Adrenal gland (tissue), 12 donors: Measurements from ENCODE around the gene LRIT3. TPM values are rescaled to one million over a fixed set of nuclear protein-coding genes. Genes with fewer than 3 reads are reported as not detected.
"Not testable (repeated sequence)": the region's sequence is repeated elsewhere in the genome, so short reads cannot be mapped to it uniquely, and the experiment has no call there.

Source experiments
- DNase-seq, 7 donors: peaks; one replicate each; pipeline ENCODE4 v3.0.0-alpha.2; 2019 to 2020
- H3K27ac ChIP-seq, 5 donors: fragments of 200-600 bp; sonication (generic) in 4 of 5; 1 replicate in 3 of 5; 2 replicates in 2 of 5; pipeline versions ENCODE4 v1.5.1 to v1.8.0; 2016 to 2020; ENCODE audit warnings: mild to moderate bottlenecking in 1 of 5
- H3K27me3 ChIP-seq: fragments of 200-600 bp; 2 replicates; pipeline ENCODE4 v1.8.0; 2021
- H3K36me3 ChIP-seq, 2 donors: fragments of 200-600 bp; replicated peaks in 1 of 2; 1 replicate in 1 of 2; 2 replicates in 1 of 2; pipeline versions ENCODE4 v1.5.1 to v1.8.0; 2018 to 2022
- H3K4me1 ChIP-seq, 2 donors: fragments of 200-600 bp; replicated peaks in 1 of 2; 1 replicate in 1 of 2; 2 replicates in 1 of 2; pipeline versions ENCODE4 v1.5.1 to v1.8.0; 2018 to 2021
- H3K4me3 ChIP-seq, 4 donors: fragments of 200-600 bp; sonication (generic) in 3 of 4; one replicate each; pipeline ENCODE4 v1.5.1; 2016 to 2018
- H3K9me3 ChIP-seq, 3 donors: fragments of 200-600 bp; sonication (generic) in 1 of 3; replicated peaks in 1 of 3; 1 replicate in 2 of 3; 2 replicates in 1 of 3; pipeline versions ENCODE4 v1.5.1 to v1.8.0; 2016 to 2021
- CTCF ChIP-seq, 6 experiments: fragments of 450-650 bp in 4 of 6; fragments of 200-600 bp in 2 of 6; sonication (generic) in 1 of 6; IDR thresholded peaks; 1 replicate in 5 of 6; 2 replicates in 1 of 6; pipeline versions ENCODE4 v1.5.1 to v1.8.0; 2016 to 2021; ENCODE audit warnings: antibody characterized with exemption in 6 of 6, mild to moderate bottlenecking in 2 of 6, moderate library complexity in 1 of 6
- POLR2A ChIP-seq, 2 donors: fragments of 450-650 bp; IDR thresholded peaks; one replicate each; pipeline ENCODE4 v1.6.1; 2017; ENCODE audit warnings: antibody characterized with exemption in 2 of 2, mild to moderate bottlenecking in 2 of 2, moderate library complexity in 1 of 2
- WGBS, 4 donors: extraction: QIAGEN DNeasy Blood & Tissue Kit in 2 of 4; methylation state at CpG; one replicate each; pipeline versions ENCODE4 v1.1.5 to v1.1.7; 2013 to 2017; 5-methylcytosine and 5-hydroxymethylcytosine counted together
- intact Hi-C, 2 donors: fragments of 100-400 bp; cut with DNase I; formaldehyde crosslinking; loops; one replicate each; pipeline versions ENCODE4 v1.14.1 to v1.15.0; 2022 to 2023
- polyA plus RNA-seq, 3 donors: library from polyadenylated mRNA; stranded (reverse); fragments of 200-250 nt in 2 of 3; fragments of 350-450 nt in 1 of 3; fragmentation: Illumina TruSeq in 1 of 3; extraction: RNeasy Lipid Tissue Mini Kit (QIAGEN cat#74804) in 1 of 3; gene quantifications; one replicate each; pipeline ENCODE4 v1.2.3, GENCODE V29; 2013 to 2014
- total RNA-seq, 9 donors: library from RNA; depleted of rRNA in 4 of 9; stranded (reverse); fragments of >200 nt in 4 of 9; fragments of 120-200 nt in 1 of 9; fragmentation: NEBNext Ultra II Directional in 1 of 9; extraction: Animal tissue kit (Norgen Biotek cat#: 25700) in 1 of 9; gene quantifications; one replicate each; pipeline versions ENCODE4 v1.1.0 to v1.2.4, GENCODE V29; 2013 to 2023
- donor health status: healthy with polysubstance abuse.
- donor health status: Bipolar disorder and iron deficiency.
- donor health status: DM: yes; HTN: yes; CAD: no.
- donor health status: DM: no; HTN: no; CAD: no.
- donor health status: DM: no; HTN: no; CAD: no.
- donor health status: DM: yes; HTN: yes; CAD: no.

Gene LRIT3
- total and polyA plus RNA-seq, 12 donors, result 0.07 to 0.85 (median 0.18) TPM; not detected in 2

- no peak for DNase-seq
- Histone ChIP-seq H3K27me3 (no peaks in the 10 kb centered on the region), H3K9me3 (no peaks in the 10 kb centered on the region), H3K36me3 (no peaks in the 10 kb centered on the region), H3K4me1 (no peaks in the 10 kb centered on the region), H3K27ac (no peak overlapping the region), H3K4me3 (no peak overlapping the region)
- WGBS, 4 donors, result 82 to 92% (median 91%) methylated on average over 2 of the region's 2 CpGs
- intact Hi-C loops, result no loop called here
- no peak for TF ChIP-seq CTCF (IDR thresholded peaks at IDR 0.05)
- no peak for TF ChIP-seq POLR2A (IDR thresholded peaks at IDR 0.05)
Observed at GRCh38 chr4:109872065-109872464, 24.2 kb downstream of the LRIT3 start.

DNA sequence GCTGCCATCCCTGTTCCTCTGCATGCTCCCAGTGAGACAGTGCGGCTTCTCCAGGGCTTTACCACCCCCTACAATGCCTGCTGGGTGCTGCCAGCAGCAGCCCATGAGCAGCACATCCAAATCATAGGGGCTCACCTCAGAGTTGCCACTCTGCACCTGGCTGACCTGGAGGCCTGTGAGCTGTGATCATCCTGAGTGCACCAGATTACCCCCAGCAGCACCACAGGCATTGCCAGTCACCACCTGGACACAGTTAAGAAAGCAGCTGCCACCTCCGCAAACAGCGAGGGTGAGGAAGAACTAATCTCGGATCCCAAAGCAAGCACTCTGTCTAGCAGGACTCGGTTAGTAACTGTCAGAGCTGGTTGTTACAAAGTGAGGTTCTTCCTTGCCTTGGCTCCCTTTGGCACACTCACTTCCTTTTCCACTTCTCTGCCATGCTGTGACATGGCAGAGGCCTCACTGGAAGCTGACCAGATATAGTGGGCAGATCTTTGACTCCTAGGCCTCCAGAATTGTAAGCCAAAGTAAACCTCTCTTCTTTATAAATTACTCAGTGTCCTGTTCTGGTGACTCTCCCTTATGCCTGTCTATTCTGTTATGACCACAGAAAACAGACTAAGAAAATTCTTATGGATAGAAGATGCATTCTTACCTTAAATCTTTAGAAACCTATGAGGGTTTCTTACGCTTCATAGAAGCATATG, 25.2 kb downstream of the LRIT3 start:
- Histone ChIP-seq H3K27me3 (no peaks in the 10 kb centered on the region), H3K36me3 (no peaks in the 10 kb centered on the region), H3K4me1 (no peaks in the 10 kb centered on the region), H3K4me3 (no peak overlapping the region), H3K9me3 (no peaks in the 10 kb centered on the region), H3K27ac (no peak overlapping the region)
- no peak for DNase-seq
- TF ChIP-seq CTCF (IDR thresholded peaks at IDR 0.05) (no peak), POLR2A (IDR thresholded peaks at IDR 0.05) (no peak)
- intact Hi-C loops, result no loop called here
- 94 to 99% (median 95%) methylated on average over 3 to 6 of the region's 6 CpGs for WGBS, 4 donors

DNA sequence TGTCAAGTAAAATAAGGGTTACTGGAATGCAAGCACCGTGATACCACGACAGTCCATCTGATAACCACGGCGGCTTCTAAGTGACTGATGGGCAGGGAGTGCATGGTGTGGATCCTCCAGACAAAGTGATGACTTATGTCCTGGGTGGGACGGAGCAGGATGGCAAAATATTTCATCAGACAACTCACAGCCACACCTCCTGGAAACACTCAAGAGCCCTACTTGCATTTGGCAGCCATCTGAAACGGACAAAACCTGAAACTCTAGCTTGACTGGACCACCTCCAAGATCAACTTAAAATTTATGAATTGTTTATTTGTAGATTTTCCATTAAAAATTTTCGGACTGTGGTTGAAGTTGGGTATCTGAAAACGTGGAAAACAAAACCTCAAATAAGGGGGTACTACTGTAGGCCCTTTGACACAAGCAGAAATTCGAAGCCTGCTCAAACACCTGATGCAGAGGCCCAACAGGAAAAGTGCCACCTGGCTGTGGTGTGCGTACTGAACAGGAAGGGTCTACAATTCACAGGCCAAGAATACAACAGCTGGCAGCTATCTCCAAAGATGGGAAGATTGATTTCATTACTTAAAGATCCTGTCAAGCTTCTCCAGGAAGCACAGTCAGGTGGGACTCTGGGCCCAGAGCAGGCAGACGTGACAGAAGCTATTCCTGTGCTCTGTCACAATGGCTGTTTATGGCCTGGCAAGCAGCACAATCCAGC, 26.0 kb downstream of the LRIT3 start:
- no peaks in the 10 kb centered on the region for H3K9me3 ChIP-seq
- intact Hi-C loops, result no loop called here
- H3K27ac ChIP-seq, result no peak overlapping the region
- no peak overlapping the region for H3K4me3 ChIP-seq
- no peaks in the 10 kb centered on the region for H3K4me1 ChIP-seq
- no peaks in the 10 kb centered on the region for H3K36me3 ChIP-seq
- DNase-seq, result no peak
- 54 to 70% (median 63%) methylated on average over 11 of the region's 11 CpGs for WGBS, 4 donors
- H3K27me3 ChIP-seq, result no peaks in the 10 kb centered on the region
- TF ChIP-seq POLR2A (IDR thresholded peaks at IDR 0.05) (no peak), CTCF (IDR thresholded peaks at IDR 0.05) (no peak)

DNA sequence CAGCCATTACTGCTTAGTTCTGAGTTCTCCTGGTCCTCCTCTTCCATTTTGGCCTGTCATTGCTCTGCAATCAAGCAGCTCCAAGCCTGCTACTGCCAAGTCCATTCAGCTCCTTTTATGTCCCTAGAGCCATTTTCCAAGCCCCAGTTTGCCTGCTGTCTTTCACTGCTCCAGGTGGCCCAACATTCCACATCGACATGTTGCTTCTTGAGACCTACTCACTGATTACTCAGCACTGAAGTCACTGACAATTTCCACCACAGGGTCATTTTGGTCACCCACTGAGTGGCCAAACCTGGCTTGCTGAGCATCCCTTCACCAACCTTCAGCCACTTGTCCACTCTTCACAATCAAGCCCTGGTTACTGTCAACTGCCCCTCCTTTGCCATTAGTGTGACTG, 27.2 kb downstream of the LRIT3 start:
- intact Hi-C loops, result no loop called here
- no peak for DNase-seq
- Histone ChIP-seq H3K4me1 (no peaks in the 10 kb centered on the region), H3K27me3 (no peaks in the 10 kb centered on the region), H3K9me3 (no peaks in the 10 kb centered on the region), H3K27ac (no peak overlapping the region), H3K36me3 (no peaks in the 10 kb centered on the region), H3K4me3 (no peak overlapping the region)
- 78 to 100% (median 94%) methylated on average over 1 of the region's 1 CpG for WGBS, 4 donors
- no peak for TF ChIP-seq CTCF (IDR thresholded peaks at IDR 0.05)
- no peak for TF ChIP-seq POLR2A (IDR thresholded peaks at IDR 0.05)

DNA sequence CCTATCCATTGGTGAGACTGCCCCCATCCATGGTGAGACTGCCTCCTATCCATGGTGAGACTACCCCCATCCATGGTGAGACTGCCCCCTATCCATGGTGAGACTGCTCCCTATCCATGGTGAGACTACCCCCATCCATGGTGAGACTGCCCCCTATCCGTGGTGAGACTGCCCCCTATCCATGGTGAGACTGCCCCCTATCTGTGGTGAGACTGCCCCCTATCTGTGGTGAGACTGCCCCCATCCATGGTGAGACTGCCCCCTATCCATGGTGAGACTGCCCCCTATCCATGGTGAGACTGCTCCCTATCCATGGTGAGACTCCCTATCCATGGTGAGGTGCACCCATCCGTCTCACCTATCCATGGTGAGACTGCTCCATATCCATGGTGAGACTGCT, 27.6 kb downstream of the LRIT3 start:
- H3K4me1 ChIP-seq, intact Hi-C loops, H3K27me3 ChIP-seq, H3K27ac ChIP-seq, H3K9me3 ChIP-seq, H3K4me3 ChIP-seq, DNase-seq, H3K36me3 ChIP-seq: not testable (repeated sequence)
- WGBS, 4 donors, result 60 to 87% (median 77%) methylated on average over 2 of the region's 2 CpGs
